GM18858 (cell line): Measurements from ENCODE around the gene CCDC70.
"Not testable (repeated sequence)": the region's sequence is repeated elsewhere in the genome, so short reads cannot be mapped to it uniquely, and the experiment has no call there.

Experiments
- ATAC-seq: cut with Tn5 transposase; IDR thresholded peaks from one replicate; pipeline ENCODE4 v1.9.1; 2021; ENCODE audit not compliant: unreplicated experiment

CCDC70 gene

GRCh38 chr13:51905787-51906186 lies 44.0 kb downstream of the CCDC70 start:
- no peak for ATAC-seq

- ATAC-seq: no peak
Measured at GRCh38 chr13:51906581-51906980, 44.8 kb downstream of the CCDC70 start.

DNA sequence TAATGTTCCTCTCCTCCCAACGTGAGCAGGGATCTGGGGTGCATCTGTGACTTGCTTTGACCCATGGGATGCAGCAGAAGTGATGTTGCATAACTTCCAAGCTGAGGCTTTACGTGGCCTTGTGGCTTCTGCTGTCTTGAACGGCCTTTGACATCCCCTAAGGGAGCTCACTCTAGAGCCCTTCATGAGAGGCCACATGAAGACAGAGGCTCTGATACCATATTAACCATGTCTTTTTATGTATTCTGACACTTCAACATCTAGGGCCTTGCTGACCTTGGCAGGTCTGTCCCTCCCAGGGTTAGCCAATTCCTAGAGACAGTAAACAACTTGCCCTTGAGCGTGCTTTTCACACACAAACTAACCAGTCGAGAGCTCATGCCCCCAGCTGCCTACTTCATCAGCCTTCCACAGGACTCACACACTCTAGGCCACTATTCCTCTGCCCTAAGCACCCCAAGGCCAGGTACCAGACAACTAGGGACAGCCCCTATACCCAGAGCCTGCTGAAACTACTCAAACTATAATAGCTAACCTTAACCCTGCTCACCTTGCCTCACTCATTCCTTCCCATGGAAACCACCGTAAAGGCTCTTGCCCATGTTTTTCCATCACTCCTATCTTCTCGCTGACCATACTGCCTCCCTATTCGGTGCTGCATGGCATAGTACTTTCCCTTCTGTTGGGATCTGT lies 45.4 kb downstream of the CCDC70 start:
- no peak for ATAC-seq

DNA sequence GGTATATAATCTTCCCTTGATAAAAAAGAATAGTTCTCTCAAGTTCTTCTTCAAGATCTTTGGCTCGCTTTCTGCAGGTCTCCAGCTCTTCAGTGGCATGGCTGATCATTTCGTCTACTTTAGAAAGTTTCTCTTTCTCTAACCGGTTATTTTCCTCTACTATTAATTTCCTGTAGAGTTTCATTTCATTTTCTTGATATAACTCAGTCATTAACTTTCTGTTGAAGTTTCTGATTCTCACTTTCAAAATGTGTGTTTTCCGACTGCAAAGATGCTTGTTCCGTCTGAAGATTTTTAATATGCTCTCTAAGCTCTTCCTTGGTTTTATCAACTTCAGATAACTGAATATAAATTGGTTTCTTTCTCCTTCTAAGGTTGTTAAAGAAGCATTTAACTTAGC lies 47.5 kb downstream of the CCDC70 start:
- ATAC-seq: not testable (repeated sequence)

- no peak for ATAC-seq
Measured at GRCh38 chr13:51910508-51910907, 48.7 kb downstream of the CCDC70 start.

- ATAC-seq: no peak
Measured at GRCh38 chr13:51912091-51912490, 50.3 kb downstream of the CCDC70 start.

- ATAC-seq: no peak
Measured at GRCh38 chr13:51912511-51913225, 50.9 kb downstream of the CCDC70 start.

DNA sequence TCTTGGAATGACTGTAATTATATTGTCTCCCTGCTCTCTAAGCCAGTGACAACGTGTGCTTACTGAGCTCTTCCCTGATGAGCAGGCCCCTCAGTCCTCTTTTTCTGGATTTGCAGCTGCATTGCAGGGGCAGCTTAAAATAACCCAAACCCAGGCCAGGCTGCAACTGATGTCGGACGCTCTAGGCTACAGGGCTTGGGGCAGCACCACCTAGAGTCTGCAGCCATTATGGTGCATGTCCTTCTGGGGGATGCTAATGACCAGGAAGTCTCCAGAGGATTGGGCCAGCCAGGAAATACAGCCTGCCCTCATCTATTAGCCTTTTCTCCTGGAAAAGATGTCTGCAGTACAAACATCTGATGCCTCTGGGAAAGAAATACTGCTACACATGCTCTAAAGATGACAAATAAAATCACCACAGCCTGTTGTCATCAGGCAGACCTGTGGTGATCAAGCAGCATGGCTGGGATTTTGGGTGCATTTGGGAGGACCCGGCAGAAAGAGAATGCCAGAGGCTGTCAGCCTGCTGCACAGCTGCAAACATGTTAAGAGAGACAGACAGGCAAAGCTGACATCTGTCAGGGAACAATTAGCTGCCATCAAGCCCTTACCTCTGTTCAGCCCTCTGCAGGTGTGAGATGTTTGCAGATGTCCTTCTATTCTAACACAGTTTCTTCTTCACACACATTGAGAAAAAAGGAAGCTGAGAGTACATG lies 51.8 kb downstream of the CCDC70 start:
- ATAC-seq: no peak

GRCh38 chr13:51914137-51914493 lies 52.3 kb downstream of the CCDC70 start:
- no peak for ATAC-seq
